Body of pancreas (tissue), 4 donors: ENCODE results near the gene CCDC149.

Experiments
- POLR2A ChIP-seq, 3 donors: fragments of 450-650 bp; IDR thresholded peaks; one replicate each; pipeline ENCODE4 v1.6.1; 2016; ENCODE audit warnings: antibody characterized with exemption in 3 of 3, mild to moderate bottlenecking in 2 of 3
- TF ChIP-seq, protein P1 (sequence below), 7 experiments: fragments of 450-650 bp in 4 of 7; fragments of 200-600 bp in 3 of 7; sonication (generic) in 3 of 7; IDR thresholded peaks; one replicate each; pipeline ENCODE4 v1.5.1; 2016 to 2019; ENCODE audit warnings: antibody characterized with exemption in 7 of 7

DNA sequence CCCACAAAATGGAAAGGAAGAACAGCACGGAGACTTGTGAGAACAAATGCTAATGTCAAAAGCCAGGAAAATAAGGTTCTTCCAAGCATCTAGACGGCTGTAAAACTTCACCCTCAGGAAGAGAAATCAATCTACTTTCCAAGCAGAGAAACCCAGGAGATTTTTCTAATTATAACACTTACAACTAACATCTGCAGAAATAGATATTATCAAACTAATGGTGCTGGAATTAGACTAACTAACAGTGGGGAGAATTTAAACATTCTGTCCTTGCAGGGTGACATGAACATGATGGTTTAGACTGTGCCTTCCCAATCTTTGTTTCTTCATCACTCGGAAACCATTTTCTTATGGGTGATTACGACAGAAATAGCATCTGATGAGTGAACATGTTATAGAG, 77.1 kb downstream of the CCDC149 start:
- TF ChIP-seq, protein P1, sequence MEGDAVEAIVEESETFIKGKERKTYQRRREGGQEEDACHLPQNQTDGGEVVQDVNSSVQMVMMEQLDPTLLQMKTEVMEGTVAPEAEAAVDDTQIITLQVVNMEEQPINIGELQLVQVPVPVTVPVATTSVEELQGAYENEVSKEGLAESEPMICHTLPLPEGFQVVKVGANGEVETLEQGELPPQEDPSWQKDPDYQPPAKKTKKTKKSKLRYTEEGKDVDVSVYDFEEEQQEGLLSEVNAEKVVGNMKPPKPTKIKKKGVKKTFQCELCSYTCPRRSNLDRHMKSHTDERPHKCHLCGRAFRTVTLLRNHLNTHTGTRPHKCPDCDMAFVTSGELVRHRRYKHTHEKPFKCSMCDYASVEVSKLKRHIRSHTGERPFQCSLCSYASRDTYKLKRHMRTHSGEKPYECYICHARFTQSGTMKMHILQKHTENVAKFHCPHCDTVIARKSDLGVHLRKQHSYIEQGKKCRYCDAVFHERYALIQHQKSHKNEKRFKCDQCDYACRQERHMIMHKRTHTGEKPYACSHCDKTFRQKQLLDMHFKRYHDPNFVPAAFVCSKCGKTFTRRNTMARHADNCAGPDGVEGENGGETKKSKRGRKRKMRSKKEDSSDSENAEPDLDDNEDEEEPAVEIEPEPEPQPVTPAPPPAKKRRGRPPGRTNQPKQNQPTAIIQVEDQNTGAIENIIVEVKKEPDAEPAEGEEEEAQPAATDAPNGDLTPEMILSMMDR (IDR thresholded peaks at IDR 0.05): no peak
- no peak for TF ChIP-seq POLR2A (IDR thresholded peaks at IDR 0.05)
